ENCODE measurements around the gene C22orf39.

Gene C22orf39

GRCh38 chr22:19434401-19434800 lies 13.1 kb downstream of the C22orf39 start:
- DNase-seq (ENCODE audit: insufficient read length, low spot score) (no peak), FAIRE-seq (no peak)

- FAIRE-seq (peak; percentile 88), DNase-seq (ENCODE audit: insufficient read length, low spot score) (peak; percentile 84)
Measured at GRCh38 chr22:19432133-19432851, 15.2 kb downstream of the C22orf39 start, which contains the start of gene MRPL40. TSS of gene MRPL40 (plus strand) at chr22:19432545. CDS start at chr22:19432555, 10 bp downstream.

GRCh38 chr22:19431649-19432132 lies 15.8 kb downstream of the C22orf39 start, which contains the start of gene HIRA:
TSS of gene HIRA (minus strand) at chr22:19431733. CDS start at chr22:19431476, 257 bp downstream.
- DNase-seq (ENCODE audit: insufficient read length, low spot score) = peak; percentile 60
- FAIRE-seq = no peak

DNA sequence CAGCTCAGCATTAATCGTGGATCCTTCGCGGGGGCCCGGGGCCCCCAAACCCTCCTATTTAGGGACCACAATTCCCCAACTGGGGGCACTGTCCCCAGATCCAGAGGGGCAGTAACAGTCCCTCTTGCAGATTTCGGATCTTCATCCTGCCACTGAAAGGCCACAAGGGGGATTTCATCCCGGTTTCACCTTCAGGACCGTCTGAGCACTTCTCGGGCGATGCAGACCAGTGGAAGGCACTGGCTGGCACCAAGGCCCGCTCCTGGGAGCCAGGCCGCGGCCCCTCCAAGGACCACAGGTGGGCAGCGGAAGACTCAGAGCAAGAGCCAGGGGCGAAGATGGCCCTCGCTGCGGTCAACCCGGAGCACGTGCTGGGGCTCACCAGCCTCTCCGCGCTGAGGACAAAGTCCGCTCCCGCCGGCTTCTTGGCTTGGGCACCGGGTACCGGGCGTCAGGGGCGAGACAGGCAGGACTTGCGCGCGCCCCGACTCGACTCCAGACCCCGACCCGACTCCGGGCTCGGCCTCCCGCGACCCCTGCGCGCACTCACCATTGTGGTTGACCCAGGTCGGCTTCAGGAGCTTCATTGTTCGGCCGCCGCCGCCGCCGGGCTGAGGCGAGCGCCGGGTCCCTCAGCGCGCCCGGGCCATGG lies 16.5 kb downstream of the C22orf39 start:
- DNase-seq (ENCODE audit: insufficient read length, low spot score) = no peak
- FAIRE-seq = no peak

DNA sequence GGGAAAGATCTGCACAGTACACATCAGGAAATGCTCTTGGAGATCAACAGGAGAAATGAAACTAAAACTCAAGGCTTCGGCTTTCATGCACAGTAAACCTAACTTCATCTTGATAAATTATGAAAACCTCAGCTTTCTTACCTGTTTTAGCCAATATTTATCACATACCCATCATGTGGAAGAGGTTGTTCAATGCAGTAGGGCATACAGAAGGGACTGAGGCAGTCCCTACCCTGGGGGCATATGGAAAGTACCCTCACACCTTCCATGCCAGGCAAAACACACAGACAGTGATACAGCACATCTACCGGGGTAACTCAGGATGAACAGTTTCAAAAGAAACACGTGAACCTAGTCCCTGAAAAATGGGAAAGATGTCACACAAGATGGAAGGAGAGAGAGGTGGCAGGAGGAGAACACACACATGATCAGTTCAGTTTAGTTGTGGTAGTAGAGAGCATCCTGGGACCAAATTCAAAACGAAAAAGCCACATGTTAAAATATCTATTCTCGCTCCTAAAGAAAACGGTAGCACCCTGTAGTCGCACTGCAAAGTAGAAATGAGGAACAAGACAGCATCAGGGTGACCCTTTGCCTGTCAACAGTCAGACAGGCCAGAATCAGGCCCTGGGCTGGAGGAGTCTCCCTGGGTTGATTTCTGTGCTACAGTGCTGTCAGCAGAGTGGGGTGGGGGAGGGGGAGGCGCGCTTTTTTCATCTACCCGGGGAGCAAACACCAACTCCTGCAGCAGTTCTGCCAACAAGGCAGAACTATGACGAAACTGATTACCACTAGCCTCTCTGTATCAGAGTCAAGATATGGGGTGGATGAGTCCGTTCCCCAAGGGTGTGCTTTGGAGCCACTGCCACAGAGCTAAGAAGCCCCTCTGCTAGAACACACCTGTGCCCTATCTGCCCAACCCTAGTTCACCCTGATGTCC lies 17.3 kb downstream of the C22orf39 start:
- FAIRE-seq = no peak
- DNase-seq (ENCODE audit: insufficient read length, low spot score) = no peak

- DNase-seq (ENCODE audit: insufficient read length, low spot score) (no peak), FAIRE-seq (no peak)
Measured at GRCh38 chr22:19424186-19424500, 23.4 kb downstream of the C22orf39 start.

- no peak for DNase-seq (ENCODE audit: insufficient read length, low spot score)
- FAIRE-seq = no peak
Measured at GRCh38 chr22:19422440-19423301, 24.8 kb downstream of the C22orf39 start.

DNA sequence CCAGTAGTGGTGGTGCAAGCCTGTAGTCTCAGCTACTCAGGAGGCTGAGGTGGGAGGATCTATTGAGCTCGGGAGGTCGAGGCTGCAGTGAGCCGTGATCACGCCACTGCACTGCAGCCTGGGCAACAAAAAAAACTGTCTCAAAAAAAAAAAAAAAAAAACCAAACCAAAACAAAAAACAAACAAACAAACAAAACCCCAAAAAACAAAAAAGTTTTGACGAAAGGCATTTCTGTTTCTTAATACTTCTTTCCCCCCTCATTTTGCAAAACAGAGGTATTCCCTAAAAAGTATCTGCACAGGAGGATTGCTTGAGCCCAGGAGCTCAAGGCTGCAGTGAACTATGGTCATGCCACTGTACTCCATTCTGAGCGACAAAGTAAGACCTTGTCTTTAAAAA lies 27.2 kb downstream of the C22orf39 start:
- no peak for DNase-seq (ENCODE audit: insufficient read length, low spot score)
- FAIRE-seq = no peak

GRCh38 chr22:19419464-19420178 lies 27.9 kb downstream of the C22orf39 start:
- FAIRE-seq (no peak), DNase-seq (ENCODE audit: insufficient read length, low spot score) (no peak)

- DNase-seq (ENCODE audit: insufficient read length, low spot score) (no peak), FAIRE-seq (no peak)
Measured at GRCh38 chr22:19419086-19419463, 28.4 kb downstream of the C22orf39 start.

GRCh38 chr22:19412923-19413322 lies 34.6 kb downstream of the C22orf39 start:
- DNase-seq (ENCODE audit: insufficient read length, low spot score) (no peak), FAIRE-seq (no peak)

DNA sequence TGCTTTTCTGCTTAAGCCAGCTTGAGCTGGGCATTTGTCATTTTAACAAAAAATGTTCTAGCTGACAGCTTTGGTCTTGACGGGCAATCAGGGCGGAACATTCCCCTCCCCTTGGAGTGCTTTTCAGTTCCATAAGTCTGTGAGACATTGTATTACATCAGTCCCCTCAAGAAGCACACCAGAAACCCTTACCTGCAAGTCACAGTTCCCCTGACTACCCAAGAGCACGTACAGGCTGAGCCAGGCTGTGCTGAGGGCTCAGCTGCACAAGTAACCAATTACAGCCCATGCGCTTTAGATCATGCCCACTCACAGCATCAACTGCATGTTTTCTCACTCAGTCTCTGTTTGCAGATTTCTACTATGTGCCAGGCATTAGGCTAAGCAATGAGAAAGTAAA lies 35.0 kb downstream of the C22orf39 start:
- no peak for FAIRE-seq
- no peak for DNase-seq (ENCODE audit: insufficient read length, low spot score)

DNA sequence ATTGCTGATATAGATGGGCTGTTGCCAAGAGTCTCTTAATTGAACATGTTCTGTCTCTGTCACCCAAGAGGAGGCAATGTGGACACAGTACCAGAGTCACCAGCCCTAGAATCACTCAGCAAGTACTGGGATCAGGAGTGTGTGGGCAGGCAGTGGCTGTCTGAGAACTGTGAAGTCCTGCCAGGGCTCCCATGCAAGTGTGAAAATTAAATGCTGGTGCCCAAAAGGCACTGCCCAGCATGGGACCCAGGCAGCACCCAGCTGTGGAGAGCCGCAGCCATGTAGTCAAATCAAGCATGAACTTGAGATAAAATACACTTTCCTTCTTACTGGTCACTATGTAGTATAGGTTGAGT lies 35.8 kb downstream of the C22orf39 start:
- no peak for FAIRE-seq
- DNase-seq (ENCODE audit: insufficient read length, low spot score) = no peak

DNA sequence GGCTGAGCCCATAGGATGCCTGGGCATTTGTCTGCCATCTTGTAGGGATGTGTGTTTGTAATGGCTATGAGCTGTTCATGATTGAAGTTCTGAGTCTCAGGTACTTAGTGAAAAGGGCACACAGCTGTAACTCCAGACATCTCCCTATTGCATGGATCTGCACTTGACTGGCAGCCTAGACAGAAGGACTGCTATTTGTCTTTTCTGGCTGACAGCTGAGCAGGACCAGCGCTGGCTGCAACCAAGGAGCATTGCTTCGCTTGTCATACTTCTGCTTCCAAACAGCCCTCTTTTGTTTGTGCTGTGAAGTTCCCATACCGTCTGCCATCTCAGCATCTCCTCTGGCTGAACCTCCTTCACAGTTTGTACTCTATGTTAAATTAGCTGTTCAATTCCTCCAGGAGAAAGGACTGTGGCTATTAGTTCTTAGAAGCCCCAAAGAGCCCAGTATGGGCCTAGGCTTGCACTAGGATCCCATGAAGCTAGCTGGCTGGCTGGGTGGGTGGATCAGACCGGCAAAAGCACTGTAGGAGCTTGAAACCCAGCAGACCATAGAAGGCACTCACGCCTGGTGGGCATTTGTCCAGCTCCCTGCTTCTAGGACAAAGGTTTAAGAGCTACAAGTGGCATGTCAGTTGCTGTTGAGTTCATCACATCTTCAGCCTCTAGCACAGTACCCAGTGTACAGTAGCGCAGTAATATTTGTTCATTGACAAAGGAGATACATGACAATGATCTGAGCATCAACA lies 36.4 kb downstream of the C22orf39 start:
- no peak for DNase-seq (ENCODE audit: insufficient read length, low spot score)
- no peak for FAIRE-seq

DNA sequence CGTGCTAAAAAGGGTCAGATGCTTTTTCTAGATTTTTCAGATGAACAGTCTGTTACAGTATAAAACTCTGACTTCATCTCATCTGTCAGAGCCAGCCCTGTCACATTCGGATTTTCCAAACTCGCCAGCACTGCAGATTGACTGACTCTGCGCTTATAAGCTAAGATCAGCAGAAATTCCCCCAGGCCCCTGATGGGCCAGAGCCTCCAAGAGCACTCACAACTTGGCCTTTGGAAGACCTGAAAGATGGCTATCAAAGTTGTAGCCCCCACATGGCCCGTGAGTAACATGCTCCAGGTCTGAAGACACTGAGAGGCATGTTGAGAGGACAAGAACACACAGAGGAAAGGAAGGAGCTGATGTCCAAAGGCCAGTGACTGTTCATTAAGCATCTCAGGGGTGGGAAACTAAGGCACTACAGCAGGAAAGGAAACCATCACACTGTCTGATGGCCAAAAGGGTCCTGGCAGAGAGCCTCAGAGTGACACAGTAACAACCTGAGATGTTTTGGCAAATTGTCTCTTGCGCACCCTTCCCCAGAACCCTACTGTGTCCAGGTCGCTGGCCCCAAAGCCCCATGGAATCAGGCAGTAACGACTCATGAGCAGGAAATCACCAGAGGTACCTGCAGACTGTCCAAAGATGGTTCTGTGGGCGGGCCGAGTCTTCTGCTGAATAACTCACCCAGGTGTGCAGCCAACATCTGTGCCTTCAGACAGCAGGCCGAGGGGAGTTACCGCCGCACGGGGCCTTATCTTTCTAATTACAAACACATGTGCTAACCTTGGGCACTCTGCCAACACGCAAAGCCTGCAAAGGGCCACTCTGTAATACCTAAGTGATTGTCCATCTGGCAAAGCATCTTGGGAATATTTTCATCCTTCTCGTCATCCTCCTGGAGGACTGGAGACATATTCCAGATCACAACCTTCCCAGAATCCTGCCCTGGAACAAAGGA lies 39.6 kb downstream of the C22orf39 start:
- no peak for DNase-seq (ENCODE audit: insufficient read length, low spot score)
- no peak for FAIRE-seq

DNA sequence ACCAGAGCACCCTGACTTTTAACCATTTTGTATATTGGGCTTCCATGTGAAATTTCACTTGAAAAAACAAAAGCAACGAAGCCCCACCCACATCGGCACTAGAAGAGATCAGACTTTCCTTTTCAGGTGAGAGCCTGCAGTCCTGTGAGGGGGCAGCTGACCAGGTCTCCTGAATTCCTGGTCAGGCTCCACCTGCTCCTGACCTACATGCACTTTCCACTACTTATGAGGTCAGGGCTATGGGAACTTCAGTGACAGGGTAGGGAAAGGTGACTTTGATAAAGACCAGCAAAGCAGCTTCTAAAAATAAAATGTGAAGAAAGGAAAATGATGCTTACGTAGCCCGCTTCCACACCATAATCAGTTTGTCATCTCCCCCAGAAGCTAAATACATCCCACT lies 40.7 kb downstream of the C22orf39 start:
- no peak for FAIRE-seq
- DNase-seq (ENCODE audit: insufficient read length, low spot score) = no peak

DNA sequence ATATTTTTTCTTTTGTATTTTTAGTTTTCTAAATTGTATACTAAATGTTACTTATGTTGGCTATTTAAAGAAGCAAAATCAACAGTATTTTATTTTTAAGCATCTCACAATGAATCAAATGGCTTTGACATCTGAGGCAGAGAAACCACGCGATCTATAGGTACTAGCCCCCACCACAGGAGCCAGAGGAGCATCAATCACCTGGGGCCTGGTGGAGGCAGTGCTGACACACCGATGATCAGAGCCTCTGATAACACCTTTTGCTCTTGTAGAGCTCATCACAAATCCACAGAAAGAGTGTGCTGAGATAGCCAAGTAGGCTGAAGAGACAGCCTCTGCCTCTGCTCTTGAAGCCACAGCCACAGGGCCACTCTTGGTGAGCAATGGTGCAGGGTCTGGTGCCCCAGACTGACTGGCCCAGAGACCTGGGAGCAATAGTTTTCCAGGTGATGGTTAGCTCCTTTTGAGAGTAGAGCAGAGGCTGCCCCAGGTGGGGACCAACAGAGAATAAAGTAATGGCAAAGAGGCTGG lies 41.2 kb downstream of the C22orf39 start:
- FAIRE-seq (no peak), DNase-seq (ENCODE audit: insufficient read length, low spot score) (no peak)

DNA sequence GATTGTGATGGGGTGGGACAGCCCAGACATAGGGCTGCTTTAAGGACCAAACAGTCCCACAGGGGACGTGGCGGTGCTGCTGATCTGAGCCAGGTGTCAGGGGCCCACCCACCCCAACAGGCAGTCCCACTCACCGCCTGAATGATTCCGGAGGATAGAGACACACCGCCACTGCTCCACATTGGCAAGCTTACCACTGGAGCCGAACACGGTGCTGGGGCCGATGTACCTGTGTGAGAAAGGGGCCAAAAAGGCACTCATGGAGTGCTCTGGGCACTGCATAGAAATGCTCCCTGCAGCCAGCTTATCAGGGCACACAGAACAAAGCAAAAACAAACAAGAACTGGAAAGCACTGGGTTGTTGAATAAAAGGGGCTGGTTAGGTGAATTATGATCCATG lies 41.9 kb downstream of the C22orf39 start:
- FAIRE-seq = no peak

More for the DNA sequence above, 41.9 kb downstream of the C22orf39 start:
- DNase-seq (ENCODE audit: insufficient read length, low spot score) = no peak
